Calu3 (cell line): Measurements from ENCODE around the gene COMMD6. TPM values are rescaled to one million over a fixed set of nuclear protein-coding genes. Genes with fewer than 3 reads are reported as not detected.
A peak's percentile ranks its signal among the peaks of the same experiment; 100 is the strongest.
"Not testable (repeated sequence)": the region's sequence is repeated elsewhere in the genome, so short reads cannot be mapped to it uniquely, and the experiment has no call there.

Experiments used
- BruUV-seq: library from RNA; stranded (reverse); fragments of 400-500 nt; replicated peaks from 2 replicates; lab custom pipeline; 2021; lab: Mats Ljungman, UMichigan
- CTCF ChIA-PET: fragments of 300-600 bp; sonication (Branson Sonifier 250); formaldehyde crosslinking; loops from one replicate; lab custom pipeline; 2022; ENCODE audit warnings: antibody characterized with exemption; lab: Charles Lee
- DNase-seq: peaks from one replicate; pipeline ENCODE4 v3.0.0; 2022
- H3K27ac Mint-ChIP-seq: one replicate; pipeline ENCODE4 v1.8.0; 2022; ENCODE audit warnings: mixed read lengths; ENCODE audit not compliant: unreplicated experiment
- H3K27me3 Mint-ChIP-seq: one replicate; pipeline ENCODE4 v1.8.0; 2022; ENCODE audit warnings: mixed read lengths; ENCODE audit not compliant: unreplicated experiment
- H3K36me3 Mint-ChIP-seq: one replicate; pipeline ENCODE4 v1.8.0; 2022; ENCODE audit warnings: mild to moderate bottlenecking, moderate library complexity, mixed read lengths; ENCODE audit not compliant: insufficient read depth, unreplicated experiment
- H3K4me1 Mint-ChIP-seq: one replicate; pipeline ENCODE4 v1.8.0; 2022; ENCODE audit warnings: mild to moderate bottlenecking, low read depth, mixed read lengths; ENCODE audit not compliant: unreplicated experiment
- H3K4me3 Mint-ChIP-seq: one replicate; pipeline ENCODE4 v1.8.0; 2022; ENCODE audit warnings: mild to moderate bottlenecking, low read depth, moderate library complexity, mixed read lengths; ENCODE audit not compliant: unreplicated experiment
- H3K9me3 Mint-ChIP-seq: one replicate; pipeline ENCODE4 v1.8.0; 2022; ENCODE audit warnings: low read depth, mixed read lengths; ENCODE audit not compliant: unreplicated experiment
- CTCF ChIP-seq: fragments of 200-600 bp; IDR thresholded peaks from one replicate; pipeline ENCODE4 v1.8.0; 2022; ENCODE audit warnings: antibody characterized with exemption; ENCODE audit not compliant: unreplicated experiment
- intact Hi-C: fragments of 100-400 bp; cut with micrococcal nuclease; formaldehyde crosslinking; loops from one replicate; pipeline ENCODE4 v1.10.0; 2022; ENCODE audit not compliant: unreplicated experiment
- total RNA-seq: library from RNA; stranded (reverse); gene quantifications from 2 replicates; pipeline ENCODE4 v1.2.3, GENCODE V29; 2022

The COMMD6 gene
- total RNA-seq, 1 experiment from 2014 or later, result 38.2 TPM

DNA sequence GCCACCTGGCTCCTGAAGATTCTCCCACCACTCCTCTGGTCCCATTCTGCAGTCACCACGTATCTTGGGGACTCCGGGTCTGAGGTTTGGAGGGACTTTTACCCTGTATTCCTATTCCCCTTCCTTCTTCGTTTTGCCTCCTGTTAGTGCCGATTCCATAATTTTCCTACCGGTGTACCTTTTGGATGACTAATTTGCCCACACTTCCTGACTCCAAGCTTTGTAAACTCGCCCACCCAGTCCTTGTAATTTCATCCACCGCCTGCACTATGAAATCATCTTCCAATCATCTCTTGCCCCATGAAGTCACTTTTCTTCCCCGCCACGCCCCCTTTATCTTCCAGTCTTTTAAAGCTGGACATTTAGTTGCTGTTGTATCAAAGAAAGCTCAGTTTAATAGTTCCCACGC lies 12.5 kb upstream of the COMMD6 start:
- DNase-seq, result peak; percentile 6

DNA sequence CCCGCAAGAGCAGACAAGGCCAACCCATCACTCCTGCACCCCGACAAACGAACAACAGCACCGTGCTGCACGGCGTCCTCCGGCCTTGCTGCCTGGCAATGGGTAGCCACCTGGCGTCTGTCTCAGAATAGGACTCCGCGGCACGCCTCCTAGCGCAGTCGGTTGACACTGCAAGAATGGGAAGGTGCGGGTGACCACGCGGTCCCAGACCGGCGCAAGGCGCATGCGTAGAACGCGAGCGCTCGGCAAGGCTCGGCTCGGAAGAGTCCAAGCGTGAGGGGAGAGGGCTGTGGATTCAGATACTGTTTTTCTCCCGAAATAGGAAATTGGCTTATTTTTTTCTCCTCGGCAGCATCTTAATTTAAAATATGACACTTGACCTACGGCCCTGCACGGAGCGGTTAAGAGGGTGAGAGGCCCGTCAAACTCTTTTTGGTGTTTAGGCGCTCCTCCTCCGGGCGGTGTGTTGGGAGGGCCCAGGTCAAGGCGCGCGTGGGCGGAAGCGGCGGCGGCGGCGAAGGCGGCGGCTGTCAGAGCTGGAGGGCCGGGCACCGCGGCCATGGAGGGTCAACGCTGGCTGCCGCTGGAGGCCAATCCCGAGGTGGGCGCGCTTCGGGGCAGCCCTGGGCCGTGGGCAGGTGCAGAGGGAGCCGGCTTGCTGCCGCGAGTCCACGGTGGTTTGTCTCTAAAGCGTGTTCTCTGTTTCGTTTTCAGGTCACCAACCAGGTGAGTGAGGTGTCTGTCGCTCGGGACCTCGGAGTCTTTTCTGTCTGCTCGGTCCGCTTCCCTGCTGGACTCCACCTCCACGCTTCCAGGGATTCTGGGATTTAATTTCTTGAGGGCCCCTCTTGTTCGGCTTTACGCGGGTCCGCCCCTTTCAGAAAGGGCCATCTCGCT lies 11.9 kb upstream of the COMMD6 start, which contains the start of gene UCHL3:
UCHL3 (plus strand) TSS at position 530 of the 897 bp plus-strand sequence; CDS start at position 560, 30 bp downstream.
- intact Hi-C loops, result loop anchor here (10.0 kb wide), 1 partner anchor 65 kb away; the partner anchor contains the start of gene TBC1D4

More for the DNA sequence above, 12.5 kb upstream of the COMMD6 start:
- H3K27me3 Mint-ChIP-seq, result no peaks in the 10 kb centered on the region
- peak overlapping the region; percentile 93 for H3K27ac Mint-ChIP-seq
- CTCF ChIA-PET, result interaction anchor here (0.5 to 0.7 kb wide), 3 partner anchors 47 to 1336 kb away, joined by 4 to 11 read pairs (median 7); no protein-coding TSS in a partner anchor
- BruUV-seq, result TSS peak; percentile 28
- peaks cover 23% of the 10 kb centered on the region for H3K36me3 Mint-ChIP-seq
- peaks cover 19% of the 10 kb centered on the region for H3K4me1 Mint-ChIP-seq
- no peaks in the 10 kb centered on the region for H3K9me3 Mint-ChIP-seq
- H3K4me3 Mint-ChIP-seq, result peak overlapping the region; percentile 96
- intact Hi-C loops, result no loop called here
- no peak for TF ChIP-seq CTCF

GRCh38 chr13:75547917-75548316 lies 10.3 kb upstream of the COMMD6 start:
- intact Hi-C loops, result loop anchor here (10.0 kb wide), 1 partner anchor 63 kb away; the partner anchor contains the start of gene TBC1D4
- BruUV-seq, result no TSS peak
- Mint-ChIP-seq H3K9me3 (no peaks in the 10 kb centered on the region), H3K4me3 (no peak overlapping the region), H3K4me1 (peaks cover 8% of the 10 kb centered on the region), H3K27me3 (no peaks in the 10 kb centered on the region), H3K27ac (no peak overlapping the region), H3K36me3 (peaks cover 18% of the 10 kb centered on the region)
- CTCF ChIA-PET, result no interaction called here
- DNase-seq, result no peak
- TF ChIP-seq CTCF, result no peak

More for the DNA sequence above, 11.9 kb upstream of the COMMD6 start, which contains the start of gene UCHL3:
- no TSS peak for BruUV-seq
- peak; percentile 36 for TF ChIP-seq CTCF
- CTCF ChIA-PET, result interaction anchor here (0.5 to 0.7 kb wide), 3 partner anchors 47 to 1337 kb away, joined by 4 to 11 read pairs (median 7); no protein-coding TSS in a partner anchor
- peak; percentile 87 for DNase-seq
- Mint-ChIP-seq H3K9me3 (no peaks in the 10 kb centered on the region), H3K36me3 (peaks cover 18% of the 10 kb centered on the region), H3K4me3 (peak within 1 kb of the TSS; percentile 96), H3K27ac (peak within 1 kb of the TSS; percentile 93), H3K4me1 (peaks cover 19% of the 10 kb centered on the region), H3K27me3 (no peaks in the 10 kb centered on the region)

DNA sequence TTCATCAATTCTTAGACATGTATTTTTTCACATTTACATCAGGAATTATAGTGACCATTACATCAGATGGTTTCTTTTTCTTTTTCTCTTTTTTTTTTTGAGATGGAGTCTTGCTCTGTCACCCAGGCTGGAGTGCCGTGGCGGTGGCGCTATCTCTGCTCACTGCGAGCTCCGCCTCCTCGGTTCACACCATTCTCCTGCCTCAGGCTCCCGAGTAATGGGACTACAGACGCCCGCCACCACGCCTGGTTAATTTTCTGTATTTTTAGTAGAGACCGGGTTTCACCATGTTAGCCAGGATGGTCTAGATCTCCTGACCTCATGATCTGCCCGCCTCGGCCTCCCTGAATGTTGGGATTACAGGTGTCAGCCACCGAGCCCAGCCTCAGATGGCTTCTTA lies 7.7 kb upstream of the COMMD6 start:
- BruUV-seq, DNase-seq, CTCF ChIA-PET, H3K4me3 Mint-ChIP-seq, H3K4me1 Mint-ChIP-seq, H3K27ac Mint-ChIP-seq, H3K27me3 Mint-ChIP-seq, H3K9me3 Mint-ChIP-seq: not testable (repeated sequence)
- peaks cover 13% of the 10 kb centered on the region for H3K36me3 Mint-ChIP-seq
- intact Hi-C loops, result loop anchor here (10.0 kb wide), 1 partner anchor 61 kb away; the partner anchor contains the start of gene TBC1D4
